ENCODE results near the gene COBLL1. TPM values are rescaled to one million over a fixed set of nuclear protein-coding genes. Genes with fewer than 3 reads are reported as not detected.

The COBLL1 gene
- total and polyA plus RNA-seq, 2 of the 4 experiments (the other 2 are of a cell fraction) = 0.79 to 1.1 TPM

DNA sequence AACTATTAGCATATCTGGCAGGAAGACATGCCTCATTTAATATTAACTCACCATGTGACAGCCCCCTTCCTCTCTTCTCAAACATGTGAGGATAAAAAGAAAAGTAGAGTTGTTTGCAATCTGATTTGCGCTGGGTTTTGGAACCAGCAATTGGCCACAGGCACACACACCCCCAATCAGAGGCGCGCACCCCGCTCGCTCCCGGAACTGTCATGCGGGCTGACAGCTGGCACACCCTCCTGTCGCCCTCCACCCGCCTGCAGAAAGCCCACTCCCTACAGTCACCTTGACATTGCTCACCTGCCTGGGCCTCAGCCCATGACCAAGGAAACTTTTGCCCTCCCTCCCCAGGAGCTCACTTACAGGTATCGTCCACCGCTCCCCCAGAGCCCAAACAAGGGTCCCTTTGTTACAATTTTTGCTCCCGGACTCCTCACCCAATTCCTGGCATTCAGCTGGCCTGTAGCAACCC is 1.1 kb downstream of the COBLL1 start:
- 0 out of 2 replicates have a peak overlapping the region, but pooled peaks have one; percentile 42 for H3K4ac ChIP-seq (ENCODE audit: low read depth, low read length)
- H4K5ac ChIP-seq (ENCODE audit: low read depth, low read length) = no peak overlapping the region
- H2BK120ac ChIP-seq (ENCODE audit: low read depth, low read length) = no peak overlapping the region
- H3K23ac ChIP-seq (ENCODE audit: low read depth, low read length) = 0 out of 2 replicates have a peak overlapping the region, but pooled peaks have one; percentile 26
- no peaks in the 10 kb centered on the region for H3K36me3 ChIP-seq (ENCODE audit: control insufficient read depth, insufficient read depth, low read length)
- H2BK20ac ChIP-seq (ENCODE audit: low read depth, low read length) = no peak overlapping the region
- in situ Hi-C loops (cut with MboI; ENCODE audit: low sequenced_read_pairs) (no loop called here), dilution Hi-C loops (cut with HindIII; ENCODE audit: low sequenced_read_pairs, unreplicated experiment) (no loop called here), intact Hi-C loops (cut with micrococcal nuclease) (loop anchor here (2.0 to 5.0 kb wide), 3 partner anchors 76 to 152 kb away; no protein-coding TSS in a partner anchor)
- no peak overlapping the region for H4K91ac ChIP-seq (ENCODE audit: insufficient read depth, low read depth, low read length)
- H3K27me3 ChIP-seq (ENCODE audit: control insufficient read depth, insufficient read depth, low read length) = peaks cover 6% of the 10 kb centered on the region
- no peak overlapping the region for H2AK5ac ChIP-seq (ENCODE audit: low read depth, low read length)
- H2AK9ac ChIP-seq (replicated peaks; ENCODE audit: low read depth, low read length, poor library complexity) = peak overlapping the region; percentile 55
- no peak overlapping the region for H3K56ac ChIP-seq (ENCODE audit: extremely low read depth, insufficient read depth, low read length)
- no peak overlapping the region for H2BK5ac ChIP-seq (ENCODE audit: low read depth, low read length, poor library complexity, severe bottlenecking)
- H3K9me3 ChIP-seq (ENCODE audit: control insufficient read depth, insufficient read depth, low read length) = no peaks in the 10 kb centered on the region
- H3K9me1 ChIP-seq (ENCODE audit: insufficient read depth, low read length) = 0 out of 2 replicates have a peak, but pooled peaks cover 2% of the 10 kb centered on the region
- H3K4me2 ChIP-seq (ENCODE audit: low read depth, low read length) = peak overlapping the region; percentile 75
- 14% methylated on average over 8 of the region's 12 CpGs; no CpG with 5 or more reads in 1 of the 2 experiments for WGBS, 2 experiments (ENCODE audit: extremely low coverage in 2 of 2, insufficient read length in 1 of 2)
- DNase-seq (no peak), ATAC-seq (ENCODE audit: low read depth) (no peak)
- peak overlapping the region; percentile 86 for H3K4me3 ChIP-seq (ENCODE audit: insufficient read depth, low read depth, low read length)
- no peak overlapping the region for H3K9ac ChIP-seq (ENCODE audit: low read depth, low read length)
- no peak overlapping the region for H4K8ac ChIP-seq (ENCODE audit: low read depth in 2 of 2, low read length in 2 of 2)
- H2BK15ac ChIP-seq (ENCODE audit: low read depth, low read length) = no peak overlapping the region
- H3K18ac ChIP-seq (ENCODE audit: low read depth, low read length) = no peak overlapping the region
- no peak overlapping the region; the same call in 1 of the 2 replicates for H3K14ac ChIP-seq (replicated peaks; ENCODE audit: low read depth, low read length)
- H2AFZ ChIP-seq (replicated peaks; ENCODE audit: low read length, poor library complexity) = peak overlapping the region; percentile 98
- H3K27ac ChIP-seq (ENCODE audit: insufficient read depth, low read length) = no peak overlapping the region
- no TSS peak for BruUV-seq (replicated peaks)
- TF ChIP-seq RAD21 (IDR thresholded peaks at IDR 0.05; ENCODE audit: low read length) (no peak), NFE2L2 (IDR thresholded peaks at IDR 0.05; ENCODE audit: low read depth, low read length) (no peak), MXI1 (IDR thresholded peaks at IDR 0.05; ENCODE audit: borderline replicate concordance, low read depth, low read length) (no peak), MAZ (IDR thresholded peaks at IDR 0.05; ENCODE audit: borderline replicate concordance, low read depth, low read length) (no peak), POLR2A (IDR thresholded peaks at IDR 0.05; ENCODE audit: low read depth, low read length) (no peak), RFX5 (IDR thresholded peaks at IDR 0.05; ENCODE audit: low read depth, low read length) (no peak), FOS (IDR thresholded peaks at IDR 0.05; ENCODE audit: low read depth, low read length) (no peak), BHLHE40 (IDR thresholded peaks at IDR 0.05; ENCODE audit: low read depth, low read length) (no peak), CHD1 (IDR thresholded peaks at IDR 0.05; ENCODE audit: low read depth, low read length) (no peak)
- TF ChIP-seq, protein P1, sequence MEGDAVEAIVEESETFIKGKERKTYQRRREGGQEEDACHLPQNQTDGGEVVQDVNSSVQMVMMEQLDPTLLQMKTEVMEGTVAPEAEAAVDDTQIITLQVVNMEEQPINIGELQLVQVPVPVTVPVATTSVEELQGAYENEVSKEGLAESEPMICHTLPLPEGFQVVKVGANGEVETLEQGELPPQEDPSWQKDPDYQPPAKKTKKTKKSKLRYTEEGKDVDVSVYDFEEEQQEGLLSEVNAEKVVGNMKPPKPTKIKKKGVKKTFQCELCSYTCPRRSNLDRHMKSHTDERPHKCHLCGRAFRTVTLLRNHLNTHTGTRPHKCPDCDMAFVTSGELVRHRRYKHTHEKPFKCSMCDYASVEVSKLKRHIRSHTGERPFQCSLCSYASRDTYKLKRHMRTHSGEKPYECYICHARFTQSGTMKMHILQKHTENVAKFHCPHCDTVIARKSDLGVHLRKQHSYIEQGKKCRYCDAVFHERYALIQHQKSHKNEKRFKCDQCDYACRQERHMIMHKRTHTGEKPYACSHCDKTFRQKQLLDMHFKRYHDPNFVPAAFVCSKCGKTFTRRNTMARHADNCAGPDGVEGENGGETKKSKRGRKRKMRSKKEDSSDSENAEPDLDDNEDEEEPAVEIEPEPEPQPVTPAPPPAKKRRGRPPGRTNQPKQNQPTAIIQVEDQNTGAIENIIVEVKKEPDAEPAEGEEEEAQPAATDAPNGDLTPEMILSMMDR (conservative IDR thresholded peaks at IDR 0.05; ENCODE audit: low read depth, low read length) = no peak
- H3K79me1 ChIP-seq (ENCODE audit: low read depth in 1 of 2, low read length in 2 of 2) = no peaks in the 10 kb centered on the region
- ChIA-PET CTCF (interaction anchor here (0.9 kb wide), 1 partner anchor 25 kb away, joined by 3 read pairs; no protein-coding TSS in a partner anchor), POLR2A (ENCODE audit: unreplicated experiment) (no interaction called here)
- H4K20me1 ChIP-seq (ENCODE audit: insufficient read depth, low read length) = no peaks in the 10 kb centered on the region
- no peaks in the 10 kb centered on the region for H3K4me1 ChIP-seq (ENCODE audit: control insufficient read depth, insufficient read depth, low read length)
